ENCODE data around the gene UGT1A7. TPM values are rescaled to one million over a fixed set of nuclear protein-coding genes. Genes with fewer than 3 reads are reported as not detected.

UGT1A7 gene
- total RNA-seq, 1 donor from 2014 or later = not detected

- Mint-ChIP-seq H3K4me3 (no peak overlapping the region), H3K27ac (no peak overlapping the region), H3K4me1 (no peaks in the 10 kb centered on the region), H3K36me3 (ENCODE audit: low read depth) (no peaks in the 10 kb centered on the region), H3K9me3 (no peaks in the 10 kb centered on the region), H3K27me3 (peaks cover 17% of the 10 kb centered on the region)
- ATAC-seq (ENCODE audit: low read depth) (no peak), DNase-seq (no peak)
- TF ChIP-seq CTCF (IDR thresholded peaks at IDR 0.05) = no peak
- ChIA-PET CTCF (no interaction called here), POLR2A (no interaction called here)
- intact Hi-C loops (cut with micrococcal nuclease) = no loop called here
Measured at GRCh38 chr2:233819884-233820773, 138.4 kb downstream of the UGT1A7 start.

GRCh38 chr2:233820774-233821105 lies 139.0 kb downstream of the UGT1A7 start:
- Mint-ChIP-seq H3K4me3 (no peak overlapping the region), H3K4me1 (no peaks in the 10 kb centered on the region), H3K9me3 (no peaks in the 10 kb centered on the region), H3K27me3 (peaks cover 19% of the 10 kb centered on the region), H3K27ac (no peak overlapping the region), H3K36me3 (ENCODE audit: low read depth) (no peaks in the 10 kb centered on the region)
- ATAC-seq (ENCODE audit: low read depth) = no peak
- ChIA-PET POLR2A (no interaction called here), CTCF (no interaction called here)
- intact Hi-C loops (cut with micrococcal nuclease) = no loop called here
- no peak for DNase-seq
- TF ChIP-seq CTCF (IDR thresholded peaks at IDR 0.05) = no peak

- Mint-ChIP-seq H3K36me3 (ENCODE audit: low read depth) (no peaks in the 10 kb centered on the region), H3K27ac (no peak overlapping the region), H3K27me3 (peaks cover 15% of the 10 kb centered on the region), H3K4me1 (no peaks in the 10 kb centered on the region), H3K4me3 (no peak overlapping the region), H3K9me3 (no peaks in the 10 kb centered on the region)
- no peak for ATAC-seq (ENCODE audit: low read depth)
- no peak for TF ChIP-seq CTCF (IDR thresholded peaks at IDR 0.05)
- DNase-seq = no peak
- intact Hi-C loops (cut with micrococcal nuclease) = no loop called here
- CTCF ChIA-PET = no interaction called here
- POLR2A ChIA-PET = no interaction called here
Measured at GRCh38 chr2:233821196-233821595, 139.5 kb downstream of the UGT1A7 start.

- Mint-ChIP-seq H3K36me3 (ENCODE audit: low read depth) (no peaks in the 10 kb centered on the region), H3K9me3 (no peaks in the 10 kb centered on the region), H3K4me1 (no peaks in the 10 kb centered on the region), H3K4me3 (no peak overlapping the region), H3K27me3 (peaks cover 10% of the 10 kb centered on the region), H3K27ac (no peak overlapping the region)
- no peak for TF ChIP-seq CTCF (IDR thresholded peaks at IDR 0.05)
- ChIA-PET POLR2A (no interaction called here), CTCF (no interaction called here)
- intact Hi-C loops (cut with micrococcal nuclease) = no loop called here
- DNase-seq (no peak), ATAC-seq (ENCODE audit: low read depth) (no peak)
Measured at GRCh38 chr2:233821709-233822100, 140.0 kb downstream of the UGT1A7 start.

- no peaks in the 10 kb centered on the region for H3K4me1 Mint-ChIP-seq
- H3K27me3 Mint-ChIP-seq = peaks cover 7% of the 10 kb centered on the region
- POLR2A ChIA-PET = no interaction called here
- H3K9me3 Mint-ChIP-seq = no peaks in the 10 kb centered on the region
- DNase-seq = no peak
- H3K36me3 Mint-ChIP-seq (ENCODE audit: low read depth) = no peaks in the 10 kb centered on the region
- H3K4me3 Mint-ChIP-seq = no peak overlapping the region
- CTCF ChIA-PET = no interaction called here
- intact Hi-C loops (cut with micrococcal nuclease) = no loop called here
- H3K27ac Mint-ChIP-seq = no peak overlapping the region
- no peak for TF ChIP-seq CTCF (IDR thresholded peaks at IDR 0.05)
- no peak for ATAC-seq (ENCODE audit: low read depth)
Measured at GRCh38 chr2:233822101-233822771, 140.5 kb downstream of the UGT1A7 start.

Other genes with a start within 250 kb of the UGT1A7 start
- 25.5 and 30.4 TPM in 2 replicates for gene USP40, start 115.1 kb upstream of the UGT1A7 start, total RNA-seq
- not detected in 2 replicates for gene UGT1A8, start 64.3 kb upstream of the UGT1A7 start, total RNA-seq
- gene UGT1A10, start 45.5 kb upstream of the UGT1A7 start, total RNA-seq = not detected in 2 replicates
- gene UGT1A9, start 10.0 kb upstream of the UGT1A7 start, total RNA-seq = not detected in 2 replicates
- gene UGT1A6, start 11.0 kb downstream of the UGT1A7 start, total RNA-seq = not detected in 2 replicates
- not detected in 2 replicates for gene UGT1A5, start 31.0 kb downstream of the UGT1A7 start, total RNA-seq
- not detected in 2 replicates for gene UGT1A4, start 36.8 kb downstream of the UGT1A7 start, total RNA-seq
- not detected in 2 replicates for gene UGT1A3, start 47.1 kb downstream of the UGT1A7 start, total RNA-seq
- not detected in 2 replicates for gene UGT1A1, start 78.4 kb downstream of the UGT1A7 start, total RNA-seq
- gene MROH2A, start 96.4 kb downstream of the UGT1A7 start, total RNA-seq = not detected in 2 replicates
- gene HJURP, start 172.6 kb downstream of the UGT1A7 start, total RNA-seq = 1.0 and 1.5 TPM in 2 replicates
- not detected in 2 replicates for gene TRPM8, start 235.5 kb downstream of the UGT1A7 start, total RNA-seq